ENCODE measurements around the gene GTF2H2C_2.
"Not testable (repeated sequence)": the region's sequence is repeated elsewhere in the genome, so short reads cannot be mapped to it uniquely, and the experiment has no call there.

DNA sequence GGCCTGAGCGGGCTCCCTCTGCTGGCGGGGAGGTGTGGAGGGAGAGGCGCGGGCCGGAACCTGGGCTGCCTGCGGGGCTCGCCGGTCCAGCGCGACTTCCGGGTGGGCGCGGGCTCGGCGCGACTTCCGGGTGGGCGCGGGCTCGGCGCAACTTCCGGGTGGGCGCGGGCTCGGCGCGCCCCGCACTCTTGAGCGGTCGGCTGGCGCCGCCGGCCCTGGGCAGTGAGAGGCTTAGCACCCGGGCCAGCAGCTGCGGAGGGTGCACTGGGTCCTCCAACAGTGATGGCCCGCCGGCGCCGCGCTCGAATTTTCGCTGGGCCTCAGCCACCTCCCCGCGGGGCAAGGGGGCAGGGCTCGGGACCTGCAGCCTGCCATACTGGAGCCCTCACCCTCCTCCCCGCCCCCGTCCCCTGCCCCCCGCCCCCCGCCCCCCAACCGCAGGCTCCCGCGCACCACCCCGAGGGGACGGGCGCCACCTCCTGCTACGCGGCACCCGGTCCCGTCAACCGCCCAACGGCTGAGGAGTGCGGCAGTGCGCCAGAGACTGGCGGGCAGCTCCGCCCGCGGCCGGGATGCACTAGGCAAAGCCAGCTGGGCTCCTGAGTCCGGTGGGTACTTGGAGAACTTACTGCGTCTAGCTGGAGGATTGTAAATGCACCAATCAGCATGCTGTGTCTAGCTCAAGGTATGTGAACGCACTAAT is 14.0 kb upstream of the GTF2H2C_2 start:
- TF ChIP-seq, protein P1, sequence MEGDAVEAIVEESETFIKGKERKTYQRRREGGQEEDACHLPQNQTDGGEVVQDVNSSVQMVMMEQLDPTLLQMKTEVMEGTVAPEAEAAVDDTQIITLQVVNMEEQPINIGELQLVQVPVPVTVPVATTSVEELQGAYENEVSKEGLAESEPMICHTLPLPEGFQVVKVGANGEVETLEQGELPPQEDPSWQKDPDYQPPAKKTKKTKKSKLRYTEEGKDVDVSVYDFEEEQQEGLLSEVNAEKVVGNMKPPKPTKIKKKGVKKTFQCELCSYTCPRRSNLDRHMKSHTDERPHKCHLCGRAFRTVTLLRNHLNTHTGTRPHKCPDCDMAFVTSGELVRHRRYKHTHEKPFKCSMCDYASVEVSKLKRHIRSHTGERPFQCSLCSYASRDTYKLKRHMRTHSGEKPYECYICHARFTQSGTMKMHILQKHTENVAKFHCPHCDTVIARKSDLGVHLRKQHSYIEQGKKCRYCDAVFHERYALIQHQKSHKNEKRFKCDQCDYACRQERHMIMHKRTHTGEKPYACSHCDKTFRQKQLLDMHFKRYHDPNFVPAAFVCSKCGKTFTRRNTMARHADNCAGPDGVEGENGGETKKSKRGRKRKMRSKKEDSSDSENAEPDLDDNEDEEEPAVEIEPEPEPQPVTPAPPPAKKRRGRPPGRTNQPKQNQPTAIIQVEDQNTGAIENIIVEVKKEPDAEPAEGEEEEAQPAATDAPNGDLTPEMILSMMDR (IDR thresholded peaks at IDR 0.05; ENCODE audit: low read length), result not testable (repeated sequence)
- TF ChIP-seq EZH2 (optimal IDR thresholded peaks at IDR 0.05; ENCODE audit: low read depth, low read length), result not testable (repeated sequence)
